ENCODE measurements around the gene KRT82. TPM values are rescaled to one million over a fixed set of nuclear protein-coding genes. Genes with fewer than 3 reads are reported as not detected.

KRT82 gene
- total RNA-seq, 4 donors from 2014 or later: 1.3 to 40.7 (median 7.6) TPM

DNA sequence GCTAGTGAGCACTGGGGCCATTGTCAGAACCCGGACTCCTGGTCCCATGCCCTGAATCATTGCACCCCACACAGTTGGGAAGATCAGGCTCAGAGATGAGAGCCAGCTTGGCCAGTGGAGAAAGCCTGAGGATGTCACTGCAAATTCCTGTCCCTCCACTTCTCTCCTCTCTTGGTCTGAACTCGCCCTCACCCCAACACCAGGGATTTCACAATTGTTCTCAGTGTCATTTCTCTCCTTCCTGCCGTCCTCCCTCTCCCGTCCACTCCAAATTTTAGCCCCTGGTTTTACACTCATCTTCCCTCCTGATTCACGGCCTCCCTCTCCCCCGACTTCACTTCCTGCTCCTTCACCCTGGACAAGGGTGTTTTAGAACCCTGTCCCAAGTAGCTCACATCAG is 16.9 kb upstream of the KRT82 start:
- DNase-seq (ENCODE audit: low spot score in 2 of 2): no peak
- Histone ChIP-seq H3K27ac (no peak overlapping the region), H3K36me3 (no peaks in the 10 kb centered on the region), H3K9me3 (no peaks in the 10 kb centered on the region), H3K27me3 (peaks cover 5% of the 10 kb centered on the region), H3K4me3 (no peak overlapping the region), H3K4me1 (peaks cover 7% of the 10 kb centered on the region)
- TF ChIP-seq POLR2AphosphoS5 (IDR thresholded peaks at IDR 0.05): no peak
- 79% methylated on average over 6 of the region's 6 CpGs for WGBS

DNA sequence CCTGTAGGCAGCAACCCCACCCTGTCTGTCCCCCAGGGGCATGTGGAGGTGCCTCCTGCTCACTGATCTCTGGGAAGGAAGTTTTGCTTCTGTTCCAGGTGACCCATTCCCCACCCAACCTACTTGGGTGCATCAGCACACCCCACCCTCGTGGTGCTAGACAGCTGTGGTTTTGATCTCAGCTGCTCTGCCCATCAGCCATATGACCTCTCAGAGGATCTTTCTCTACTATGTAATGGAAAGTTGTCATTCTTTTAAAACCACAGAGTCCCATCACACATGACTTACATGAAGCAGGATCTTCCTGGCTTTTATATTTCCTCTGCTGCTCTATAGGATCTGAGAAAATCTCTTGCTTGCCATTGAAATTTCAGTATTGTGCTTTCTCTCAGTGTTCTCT is 13.5 kb upstream of the KRT82 start:
- Histone ChIP-seq H3K4me3 (no peak overlapping the region), H3K27me3 (peaks cover 5% of the 10 kb centered on the region), H3K4me1 (peaks cover 26% of the 10 kb centered on the region), H3K36me3 (no peaks in the 10 kb centered on the region), H3K27ac (no peak overlapping the region), H3K9me3 (no peaks in the 10 kb centered on the region)
- TF ChIP-seq EP300 (IDR thresholded peaks at IDR 0.05) (no peak), POLR2A (IDR thresholded peaks at IDR 0.05) (no peak), POLR2AphosphoS5 (IDR thresholded peaks at IDR 0.05) (no peak)
- TF ChIP-seq, protein P1, sequence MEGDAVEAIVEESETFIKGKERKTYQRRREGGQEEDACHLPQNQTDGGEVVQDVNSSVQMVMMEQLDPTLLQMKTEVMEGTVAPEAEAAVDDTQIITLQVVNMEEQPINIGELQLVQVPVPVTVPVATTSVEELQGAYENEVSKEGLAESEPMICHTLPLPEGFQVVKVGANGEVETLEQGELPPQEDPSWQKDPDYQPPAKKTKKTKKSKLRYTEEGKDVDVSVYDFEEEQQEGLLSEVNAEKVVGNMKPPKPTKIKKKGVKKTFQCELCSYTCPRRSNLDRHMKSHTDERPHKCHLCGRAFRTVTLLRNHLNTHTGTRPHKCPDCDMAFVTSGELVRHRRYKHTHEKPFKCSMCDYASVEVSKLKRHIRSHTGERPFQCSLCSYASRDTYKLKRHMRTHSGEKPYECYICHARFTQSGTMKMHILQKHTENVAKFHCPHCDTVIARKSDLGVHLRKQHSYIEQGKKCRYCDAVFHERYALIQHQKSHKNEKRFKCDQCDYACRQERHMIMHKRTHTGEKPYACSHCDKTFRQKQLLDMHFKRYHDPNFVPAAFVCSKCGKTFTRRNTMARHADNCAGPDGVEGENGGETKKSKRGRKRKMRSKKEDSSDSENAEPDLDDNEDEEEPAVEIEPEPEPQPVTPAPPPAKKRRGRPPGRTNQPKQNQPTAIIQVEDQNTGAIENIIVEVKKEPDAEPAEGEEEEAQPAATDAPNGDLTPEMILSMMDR (IDR thresholded peaks at IDR 0.05): no peak
- WGBS: 45% methylated on average over 1 of the region's 1 CpG
- DNase-seq (ENCODE audit: low spot score in 2 of 2): no peak

DNA sequence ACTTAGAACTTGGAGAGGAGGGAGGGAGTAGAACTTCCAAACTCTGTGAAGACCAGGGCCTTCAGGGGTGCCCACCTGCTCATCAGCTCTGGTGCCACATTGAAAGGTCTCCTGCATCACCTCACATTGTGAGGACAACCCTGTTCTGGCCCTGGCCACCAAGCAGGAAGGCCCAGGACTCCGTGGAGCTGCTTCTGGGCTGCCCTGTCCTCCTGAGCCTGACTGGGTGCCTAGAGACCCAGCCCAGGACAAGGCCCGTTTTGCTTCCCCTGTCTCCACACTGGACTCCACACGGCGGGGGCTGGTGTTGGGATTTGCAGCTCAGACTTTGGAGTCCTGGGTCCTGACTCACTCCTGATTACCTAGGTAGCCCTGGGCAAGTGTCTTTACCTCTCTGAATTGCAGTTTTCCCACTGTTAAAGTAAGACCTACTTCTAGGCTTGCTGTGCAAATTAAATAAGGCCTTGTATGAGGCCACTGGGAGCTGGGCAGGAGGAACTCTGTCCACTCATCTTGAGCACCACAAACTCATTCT is 12.5 kb upstream of the KRT82 start:
- DNase-seq (ENCODE audit: low spot score in 2 of 2): no peak
- H3K36me3 ChIP-seq: no peaks in the 10 kb centered on the region
- TF ChIP-seq, protein P1 (IDR thresholded peaks at IDR 0.05): no peak
- TF ChIP-seq EP300 (IDR thresholded peaks at IDR 0.05) (no peak), POLR2A (IDR thresholded peaks at IDR 0.05) (no peak), POLR2AphosphoS5 (IDR thresholded peaks at IDR 0.05) (no peak)
- no peak overlapping the region for H3K4me3 ChIP-seq
- peaks cover 23% of the 10 kb centered on the region for H3K4me1 ChIP-seq
- peaks cover 5% of the 10 kb centered on the region for H3K27me3 ChIP-seq
- no peak overlapping the region for H3K27ac ChIP-seq
- 90% methylated on average over 2 of the region's 4 CpGs for WGBS
- no peaks in the 10 kb centered on the region for H3K9me3 ChIP-seq

DNA sequence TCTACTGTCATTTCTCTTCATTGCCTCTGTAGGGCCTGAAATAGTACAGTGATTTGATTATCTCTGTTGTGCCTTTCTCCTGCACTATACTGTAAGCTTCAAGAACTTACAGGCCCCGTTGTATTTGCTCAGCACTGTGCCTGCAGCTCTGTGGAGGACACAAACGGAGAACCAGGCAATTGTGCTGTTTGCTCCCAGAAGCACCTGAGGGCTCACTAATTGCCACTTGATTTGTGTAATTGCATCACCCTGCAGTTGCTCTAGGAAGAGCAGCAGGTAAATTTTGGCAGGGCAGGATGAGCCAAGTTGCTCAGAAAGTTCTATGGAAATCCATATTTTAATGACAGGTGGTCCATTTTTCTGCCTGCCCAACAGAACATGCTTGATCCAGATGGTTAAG is 11.6 kb upstream of the KRT82 start:
- no peak overlapping the region for H3K4me3 ChIP-seq
- WGBS: 43% methylated on average over 2 of the region's 2 CpGs
- H3K27ac ChIP-seq: no peak overlapping the region
- H3K27me3 ChIP-seq: peaks cover 5% of the 10 kb centered on the region
- TF ChIP-seq POLR2A (IDR thresholded peaks at IDR 0.05) (no peak), EP300 (IDR thresholded peaks at IDR 0.05) (no peak), POLR2AphosphoS5 (IDR thresholded peaks at IDR 0.05) (no peak)
- TF ChIP-seq, protein P1 (IDR thresholded peaks at IDR 0.05): no peak
- DNase-seq (ENCODE audit: low spot score in 2 of 2): no peak
- no peaks in the 10 kb centered on the region for H3K9me3 ChIP-seq
- H3K36me3 ChIP-seq: no peaks in the 10 kb centered on the region
- peaks cover 19% of the 10 kb centered on the region for H3K4me1 ChIP-seq

DNA sequence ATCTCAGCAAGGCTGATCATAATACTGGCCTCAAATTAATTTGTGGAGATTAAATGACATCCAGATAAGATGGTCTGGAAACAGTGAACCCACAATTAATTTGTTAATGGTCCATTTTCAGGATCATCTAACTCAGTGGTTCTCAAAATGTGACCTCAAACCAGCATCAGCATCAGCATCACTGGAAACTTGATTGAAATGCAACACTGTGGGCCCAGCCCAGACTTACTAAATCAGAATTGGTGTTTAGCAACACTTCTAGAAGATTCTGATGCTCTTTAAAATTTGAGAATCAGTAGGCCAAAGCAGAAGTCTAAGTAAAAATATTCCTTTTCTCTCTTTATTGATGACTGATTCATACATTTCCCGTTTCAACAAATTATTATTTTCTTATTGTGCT is 10.7 kb upstream of the KRT82 start:
- no peak for DNase-seq (ENCODE audit: low spot score in 2 of 2)
- H3K27me3 ChIP-seq: peaks cover 4% of the 10 kb centered on the region
- TF ChIP-seq, protein P1 (IDR thresholded peaks at IDR 0.05): no peak
- TF ChIP-seq EP300 (IDR thresholded peaks at IDR 0.05) (no peak), POLR2AphosphoS5 (IDR thresholded peaks at IDR 0.05) (no peak)
- no peaks in the 10 kb centered on the region for H3K9me3 ChIP-seq
- H3K36me3 ChIP-seq: no peaks in the 10 kb centered on the region
- peak overlapping the region; percentile 67 for H3K27ac ChIP-seq
- H3K4me3 ChIP-seq: no peak overlapping the region
- peaks cover 19% of the 10 kb centered on the region for H3K4me1 ChIP-seq
- WGBS: 86% methylated on average over 1 of the region's 1 CpG

Measured in suprapubic skin (tissue), 4 donors.